Left cardiac atrium (tissue), 4 donors: ENCODE measurements around the gene MORN1. TPM values are rescaled to one million over a fixed set of nuclear protein-coding genes. Genes with fewer than 3 reads are reported as not detected.
"Not testable (repeated sequence)": the region's sequence is repeated elsewhere in the genome, so short reads cannot be mapped to it uniquely, and the experiment has no call there.

Experiments
- ATAC-seq, 2 donors: fragments of 200-7000 bp; cut with Tn5 transposase; one replicate each; pipeline ENCODE4 v1.9.1; 2020; ENCODE audit warnings: mild to moderate bottlenecking in 2 of 2, moderate library complexity in 2 of 2
- DNase-seq: peaks from one replicate; pipeline ENCODE4 v3.0.0-alpha.2; 2020
- intact Hi-C, 2 donors: fragments of 100-400 bp; cut with DNase I; formaldehyde crosslinking; loops; one replicate each; pipeline versions ENCODE4 v1.14.1 to v1.15.1; 2022 to 2023
- long read RNA-seq: library from polyadenylated mRNA; unstranded; transcript quantifications from one replicate; pipeline ENCODE4 v2.0.0, GENCODE V29; 2021
- total RNA-seq, 2 donors: library from RNA; stranded (reverse); fragmentation: NEBNext Ultra II Directional; extraction: Animal tissue kit (Norgen Biotek cat#: 25700); gene quantifications; one replicate each; pipeline ENCODE4 v1.2.1, GENCODE V29; 2021
- donor health status: DM: no; HTN: yes; CAD: no.
- donor health status: DM: no; HTN: yes; CAD: no; lungs with severe emphysema.
- donor health status: DM: yes; HTN: yes; CAD: no.
- donor health status: Dilated cardiomyopathy.

The MORN1 gene
- 1 to 10 TPM; 3.7 to 4.9 TPM for total RNA-seq
- long read RNA-seq, partial matches to known transcripts: 0 of 2 reads
- long read RNA-seq, other reads (novel, unspliced or antisense): 1 of 2 reads

- peak; percentile 100 for DNase-seq
- intact Hi-C loops: no loop called here
- ATAC-seq: peak; percentile 97 to 98
These were observed at the start of gene MORN1, which contains the start of gene RER1 for GRCh38 chr1:2391041-2391930. MORN1 (minus strand) TSS chr1:2391554; CDS start chr1:2391533, 21 bp downstream. RER1 (plus strand) TSS chr1:2391841; CDS start chr1:2395791, 3,950 bp downstream.

GRCh38 chr1:2440346-2440745, 49.0 kb upstream of the MORN1 start:
- DNase-seq, intact Hi-C loops, ATAC-seq: not testable (repeated sequence)

GRCh38 chr1:2439369-2439768, 48.0 kb upstream of the MORN1 start:
- no peak for ATAC-seq
- DNase-seq: no peak
- intact Hi-C loops: no loop called here

- DNase-seq: no peak
- ATAC-seq: no peak
- intact Hi-C loops: no loop called here
These were observed 47.3 kb upstream of the MORN1 start for GRCh38 chr1:2438641-2439040.

GRCh38 chr1:2438038-2438437, 46.7 kb upstream of the MORN1 start:
- intact Hi-C loops: no loop called here

GRCh38 chr1:2437617-2438016, 46.3 kb upstream of the MORN1 start:
- intact Hi-C loops: no loop called here
- DNase-seq: no peak
- ATAC-seq: no peak

More at GRCh38 chr1:2438038-2438437, 46.7 kb upstream of the MORN1 start:
- ATAC-seq (no peak), DNase-seq (no peak)

- intact Hi-C loops: no loop called here
- ATAC-seq: no peak
- DNase-seq: no peak
These were observed 45.5 kb upstream of the MORN1 start for GRCh38 chr1:2436876-2437275.

- intact Hi-C loops: no loop called here
- ATAC-seq (no peak), DNase-seq (no peak)
These were observed 44.5 kb upstream of the MORN1 start for GRCh38 chr1:2435746-2436355.

GRCh38 chr1:2435091-2435490, 43.7 kb upstream of the MORN1 start:
- ATAC-seq (no peak), DNase-seq (no peak)
- intact Hi-C loops: no loop called here

- no peak for ATAC-seq
- no peak for DNase-seq
- intact Hi-C loops: no loop called here
These were observed 42.7 kb upstream of the MORN1 start for GRCh38 chr1:2433936-2434655.

- ATAC-seq: no peak
- intact Hi-C loops: no loop called here
- DNase-seq: no peak
These were observed 41.8 kb upstream of the MORN1 start for GRCh38 chr1:2433196-2433595.

GRCh38 chr1:2432441-2432844, 41.1 kb upstream of the MORN1 start:
- no peak for DNase-seq
- intact Hi-C loops: no loop called here

GRCh38 chr1:2431518-2431917, 40.2 kb upstream of the MORN1 start:
- ATAC-seq (no peak), DNase-seq (no peak)
- intact Hi-C loops: no loop called here

More at GRCh38 chr1:2432441-2432844, 41.1 kb upstream of the MORN1 start:
- ATAC-seq: no peak

- ATAC-seq (no peak), DNase-seq (no peak)
- intact Hi-C loops: no loop called here
These were observed 39.7 kb upstream of the MORN1 start for GRCh38 chr1:2431103-2431502.

- intact Hi-C loops: no loop called here
- ATAC-seq (no peak), DNase-seq (no peak)
These were observed 39.2 kb upstream of the MORN1 start for GRCh38 chr1:2430592-2430973.

GRCh38 chr1:2429780-2430591, 38.6 kb upstream of the MORN1 start:
- intact Hi-C loops: loop anchor here in 1 of 2 donors (10.0 kb wide), 1 partner anchor 995 kb away; no protein-coding TSS in a partner anchor
- DNase-seq: no peak
- ATAC-seq: no peak

- DNase-seq (no peak), ATAC-seq (no peak)
- intact Hi-C loops: loop anchor here in 1 of 2 donors (10.0 kb wide), 1 partner anchor 996 kb away; no protein-coding TSS in a partner anchor
These were observed 37.1 kb upstream of the MORN1 start for GRCh38 chr1:2428490-2428889.

GRCh38 chr1:2427976-2428375, 36.6 kb upstream of the MORN1 start:
- intact Hi-C loops: loop anchor here in 1 of 2 donors (10.0 kb wide), 1 partner anchor 997 kb away; no protein-coding TSS in a partner anchor
- DNase-seq (no peak), ATAC-seq (no peak)

- ATAC-seq: no peak
- no peak for DNase-seq
- intact Hi-C loops: loop anchor here in 1 of 2 donors (10.0 kb wide), 1 partner anchor 998 kb away; no protein-coding TSS in a partner anchor
These were observed 35.7 kb upstream of the MORN1 start for GRCh38 chr1:2427051-2427450.
